Measurements from ENCODE around the gene MED16. TPM values are rescaled to one million over a fixed set of nuclear protein-coding genes. Genes with fewer than 3 reads are reported as not detected.
A peak's percentile ranks its signal among the peaks of the same experiment; 100 is the strongest.
"Not testable (repeated sequence)": the region's sequence is repeated elsewhere in the genome, so short reads cannot be mapped to it uniquely, and the experiment has no call there.

Gene MED16
- total and polyA plus RNA-seq, 2 donors (not counting 1 experiment from before 2014, with no cell fraction given), result 19.3 to 35.0 TPM

DNA sequence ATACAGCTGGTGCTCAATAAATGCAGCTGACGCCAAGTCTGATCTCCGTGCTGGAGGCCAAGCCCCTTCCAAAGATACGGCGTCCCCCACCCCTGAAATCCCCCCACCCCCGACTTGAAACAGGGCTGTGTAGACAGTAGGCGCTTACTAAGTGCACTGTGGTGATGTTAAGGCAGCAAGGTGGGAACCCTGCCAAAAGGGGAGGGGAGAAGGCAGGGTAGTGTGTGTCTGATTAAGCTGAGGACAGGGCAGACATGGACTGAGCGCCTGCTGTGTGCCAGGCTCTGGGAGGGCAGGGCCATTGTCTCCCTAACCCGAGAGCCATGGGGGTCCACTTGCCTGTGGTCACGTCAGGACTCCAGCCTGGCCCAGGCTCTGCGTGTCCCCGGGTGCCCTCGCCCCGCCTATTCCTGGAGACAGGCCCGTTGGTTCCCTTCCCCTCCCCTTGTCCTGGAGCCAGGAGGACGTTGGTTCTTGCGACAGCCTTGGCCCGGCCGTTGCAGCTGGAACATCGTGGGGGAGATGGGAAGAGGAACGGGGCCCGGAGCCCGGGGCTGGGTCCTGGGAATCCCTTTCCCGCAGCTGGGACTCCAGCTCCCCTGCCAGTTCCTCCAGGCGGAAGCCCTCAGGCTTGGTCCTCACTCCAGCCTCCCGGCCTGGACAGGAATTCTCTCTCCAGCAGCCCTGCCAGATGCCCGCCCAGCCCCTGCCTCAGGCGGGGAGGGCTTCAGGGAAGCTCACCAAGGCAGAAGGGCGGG, 42.6 kb downstream of the MED16 start:
- Histone ChIP-seq H2AFZ (ENCODE audit: low read length) (peak overlapping the region; percentile 55), H3K9me3 (ENCODE audit: control insufficient read depth, insufficient read depth, low read depth, low read length) (no peaks in the 10 kb centered on the region), H3K9ac (ENCODE audit: insufficient read depth, low read length) (peak overlapping the region; percentile 58), H4K20me1 (ENCODE audit: control insufficient read depth, extremely low read depth, insufficient read depth, low read length) (no peaks in the 10 kb centered on the region), H3K4me2 (ENCODE audit: extremely low read depth, insufficient read depth, low read length) (peak overlapping the region; percentile 59), H3K4me3 (replicated peaks in 1 of 4; ENCODE audit: control extremely low read depth in 1 of 4, insufficient read depth in 1 of 4, low read depth in 3 of 4, low read length in 4 of 4) (peak overlapping the region in 2 of 4 experiments; percentile 8 to 29), H3K79me2 (ENCODE audit: control insufficient read depth, insufficient read depth, low read length) (no peaks in the 10 kb centered on the region), H3K36me3 (ENCODE audit: control insufficient read depth, insufficient read depth, low read length) (no peaks in the 10 kb centered on the region), H3K27ac (ENCODE audit: insufficient read depth, low read length) (peak overlapping the region; percentile 91), H3K27me3 (ENCODE audit: control insufficient read depth, insufficient read depth, low read length) (peaks cover 6% of the 10 kb centered on the region), H3K4me1 (ENCODE audit: control insufficient read depth, extremely low read depth, insufficient read depth, low read length) (peaks cover 6% of the 10 kb centered on the region)
- DNase-seq (ENCODE audit: low read depth in 2 of 2), result peak; percentile 59 to 99
- TF ChIP-seq EZH2 (IDR thresholded peaks at IDR 0.05; ENCODE audit: low read length, missing control alignments), result no peak
- TF ChIP-seq, protein P1, sequence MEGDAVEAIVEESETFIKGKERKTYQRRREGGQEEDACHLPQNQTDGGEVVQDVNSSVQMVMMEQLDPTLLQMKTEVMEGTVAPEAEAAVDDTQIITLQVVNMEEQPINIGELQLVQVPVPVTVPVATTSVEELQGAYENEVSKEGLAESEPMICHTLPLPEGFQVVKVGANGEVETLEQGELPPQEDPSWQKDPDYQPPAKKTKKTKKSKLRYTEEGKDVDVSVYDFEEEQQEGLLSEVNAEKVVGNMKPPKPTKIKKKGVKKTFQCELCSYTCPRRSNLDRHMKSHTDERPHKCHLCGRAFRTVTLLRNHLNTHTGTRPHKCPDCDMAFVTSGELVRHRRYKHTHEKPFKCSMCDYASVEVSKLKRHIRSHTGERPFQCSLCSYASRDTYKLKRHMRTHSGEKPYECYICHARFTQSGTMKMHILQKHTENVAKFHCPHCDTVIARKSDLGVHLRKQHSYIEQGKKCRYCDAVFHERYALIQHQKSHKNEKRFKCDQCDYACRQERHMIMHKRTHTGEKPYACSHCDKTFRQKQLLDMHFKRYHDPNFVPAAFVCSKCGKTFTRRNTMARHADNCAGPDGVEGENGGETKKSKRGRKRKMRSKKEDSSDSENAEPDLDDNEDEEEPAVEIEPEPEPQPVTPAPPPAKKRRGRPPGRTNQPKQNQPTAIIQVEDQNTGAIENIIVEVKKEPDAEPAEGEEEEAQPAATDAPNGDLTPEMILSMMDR (conservative IDR thresholded peaks at IDR 0.05 in 1 of 2, IDR thresholded peaks at IDR 0.05 in 1 of 2; ENCODE audit: low read depth in 1 of 2, low read length in 2 of 2), result no peak

DNA sequence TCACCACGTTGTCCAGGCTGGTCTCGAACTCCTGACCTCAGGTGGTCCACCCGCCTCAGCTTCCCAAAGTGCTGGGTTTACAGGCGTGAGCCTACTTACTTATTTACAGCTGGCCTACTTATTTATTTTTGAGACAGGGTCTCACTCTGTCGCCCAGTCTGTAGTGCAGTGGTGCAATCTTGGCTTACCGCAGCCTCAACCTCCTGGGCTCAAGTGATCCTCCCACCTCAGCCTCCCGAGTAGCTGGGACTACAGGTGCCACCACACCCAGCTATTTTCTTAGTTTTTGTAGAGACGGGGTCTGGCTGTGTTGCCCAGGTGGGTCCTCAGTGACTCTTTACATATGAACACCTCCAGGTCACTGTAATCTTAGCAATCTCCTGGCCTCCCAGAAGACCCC, 43.8 kb downstream of the MED16 start:
- not testable (repeated sequence) for H3K27ac ChIP-seq (ENCODE audit: insufficient read depth, low read length); H3K9me3 ChIP-seq (ENCODE audit: control insufficient read depth, insufficient read depth, low read depth, low read length); H3K9ac ChIP-seq (ENCODE audit: insufficient read depth, low read length); H3K4me3 ChIP-seq (replicated peaks in 1 of 4; ENCODE audit: control extremely low read depth in 1 of 4, insufficient read depth in 1 of 4, low read depth in 3 of 4, low read length in 4 of 4); H3K4me1 ChIP-seq (ENCODE audit: control insufficient read depth, extremely low read depth, insufficient read depth, low read length); H4K20me1 ChIP-seq (ENCODE audit: control insufficient read depth, extremely low read depth, insufficient read depth, low read length); H2AFZ ChIP-seq (ENCODE audit: low read length); H3K79me2 ChIP-seq (ENCODE audit: control insufficient read depth, insufficient read depth, low read length); H3K4me2 ChIP-seq (ENCODE audit: extremely low read depth, insufficient read depth, low read length); H3K36me3 ChIP-seq (ENCODE audit: control insufficient read depth, insufficient read depth, low read length); DNase-seq (ENCODE audit: low read depth in 2 of 2)
- H3K27me3 ChIP-seq (ENCODE audit: control insufficient read depth, insufficient read depth, low read length), result peaks cover 11% of the 10 kb centered on the region

DNA sequence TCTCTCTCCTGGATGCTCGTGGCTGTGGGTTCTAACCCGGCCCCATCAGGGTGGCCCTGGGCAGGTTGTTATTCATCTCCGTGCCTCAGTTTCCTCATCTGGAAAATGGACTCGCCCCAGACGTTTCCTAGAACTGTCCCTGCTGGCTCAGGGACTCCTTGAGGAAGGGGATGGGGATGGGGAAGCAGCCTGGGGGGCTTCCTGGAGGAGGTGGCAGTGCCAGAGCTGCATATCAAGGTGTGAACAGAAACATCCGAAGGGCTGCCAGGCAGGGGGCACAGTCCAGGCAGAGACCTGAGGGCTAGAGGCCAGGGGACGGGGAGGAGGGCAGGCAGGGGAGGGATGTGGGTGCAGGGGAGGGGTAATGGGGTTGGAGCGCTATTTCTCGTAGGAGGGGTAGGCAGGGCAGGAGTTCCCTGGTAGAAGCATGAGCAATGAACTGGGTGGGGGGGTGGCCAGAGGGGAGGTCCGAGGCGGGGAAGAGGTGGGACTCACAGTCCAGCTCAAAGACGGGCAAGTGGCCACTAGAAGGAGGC, 44.5 kb downstream of the MED16 start:
- no peak overlapping the region for H3K27ac ChIP-seq (ENCODE audit: insufficient read depth, low read length)
- TF ChIP-seq EZH2 (IDR thresholded peaks at IDR 0.05; ENCODE audit: low read length, missing control alignments), result no peak
- TF ChIP-seq, protein P1 (conservative IDR thresholded peaks at IDR 0.05 in 1 of 2, IDR thresholded peaks at IDR 0.05 in 1 of 2; ENCODE audit: low read depth in 1 of 2, low read length in 2 of 2), result no peak

More for the DNA sequence above, 44.5 kb downstream of the MED16 start:
- Histone ChIP-seq H3K4me2 (ENCODE audit: extremely low read depth, insufficient read depth, low read length) (no peak overlapping the region), H3K36me3 (ENCODE audit: control insufficient read depth, insufficient read depth, low read length) (no peaks in the 10 kb centered on the region), H3K4me3 (replicated peaks in 1 of 4; ENCODE audit: control extremely low read depth in 1 of 4, insufficient read depth in 1 of 4, low read depth in 3 of 4, low read length in 4 of 4) (no peak overlapping the region), H3K4me1 (ENCODE audit: control insufficient read depth, extremely low read depth, insufficient read depth, low read length) (peaks cover 6% of the 10 kb centered on the region), H2AFZ (ENCODE audit: low read length) (no peak overlapping the region), H3K27me3 (ENCODE audit: control insufficient read depth, insufficient read depth, low read length) (peaks cover 15% of the 10 kb centered on the region), H3K79me2 (ENCODE audit: control insufficient read depth, insufficient read depth, low read length) (no peaks in the 10 kb centered on the region), H4K20me1 (ENCODE audit: control insufficient read depth, extremely low read depth, insufficient read depth, low read length) (no peaks in the 10 kb centered on the region), H3K9ac (ENCODE audit: insufficient read depth, low read length) (no peak overlapping the region), H3K9me3 (ENCODE audit: control insufficient read depth, insufficient read depth, low read depth, low read length) (no peaks in the 10 kb centered on the region)
- no peak for DNase-seq (ENCODE audit: low read depth in 2 of 2)
